ENCODE data around the gene C5orf58.

The C5orf58 gene

GRCh38 chr5:170268153-170268689, 35.4 kb downstream of the C5orf58 start:
- H3K9me3 ChIP-seq (ENCODE audit: severe bottlenecking): no peaks in the 10 kb centered on the region
- no peak overlapping the region for H3K4me3 ChIP-seq (ENCODE audit: low read depth, low read length)
- TF ChIP-seq CTCF (IDR thresholded peaks at IDR 0.05; ENCODE audit: low read depth, low read length): no peak

DNA sequence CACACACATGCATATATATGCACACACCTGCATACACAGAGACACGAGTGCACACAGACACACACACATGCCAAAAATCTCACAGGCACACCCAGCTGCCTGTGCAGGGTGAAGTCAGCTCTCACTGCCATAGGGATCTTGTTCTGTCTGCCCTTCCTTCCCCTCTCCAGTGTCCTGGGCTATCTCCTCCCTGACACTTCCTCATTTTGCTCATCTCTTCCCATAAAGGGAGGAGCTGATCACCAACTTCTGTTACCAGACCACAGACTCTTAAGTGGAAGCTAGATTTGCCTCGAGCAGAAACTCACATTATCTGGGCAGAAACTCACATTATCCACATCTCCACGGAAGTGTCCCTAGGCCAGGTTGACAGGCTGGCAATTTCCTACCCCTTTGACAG, 36.1 kb downstream of the C5orf58 start:
- no peaks in the 10 kb centered on the region for H3K9me3 ChIP-seq (ENCODE audit: severe bottlenecking)
- no peaks in the 10 kb centered on the region for H3K36me3 ChIP-seq
- peaks cover 81% of the 10 kb centered on the region for H3K27me3 ChIP-seq (ENCODE audit: insufficient read depth, low read depth, severe bottlenecking)
- TF ChIP-seq CTCF (IDR thresholded peaks at IDR 0.05; ENCODE audit: low read depth, low read length): no peak
- no peak for DNase-seq
- H3K4me3 ChIP-seq (ENCODE audit: low read depth, low read length): no peak overlapping the region
- no peak overlapping the region for H3K27ac ChIP-seq

More at GRCh38 chr5:170268153-170268689, 35.4 kb downstream of the C5orf58 start:
- Histone ChIP-seq H3K36me3 (no peaks in the 10 kb centered on the region), H3K27me3 (ENCODE audit: insufficient read depth, low read depth, severe bottlenecking) (peaks cover 79% of the 10 kb centered on the region), H3K27ac (no peak overlapping the region)
- DNase-seq: no peak

DNA sequence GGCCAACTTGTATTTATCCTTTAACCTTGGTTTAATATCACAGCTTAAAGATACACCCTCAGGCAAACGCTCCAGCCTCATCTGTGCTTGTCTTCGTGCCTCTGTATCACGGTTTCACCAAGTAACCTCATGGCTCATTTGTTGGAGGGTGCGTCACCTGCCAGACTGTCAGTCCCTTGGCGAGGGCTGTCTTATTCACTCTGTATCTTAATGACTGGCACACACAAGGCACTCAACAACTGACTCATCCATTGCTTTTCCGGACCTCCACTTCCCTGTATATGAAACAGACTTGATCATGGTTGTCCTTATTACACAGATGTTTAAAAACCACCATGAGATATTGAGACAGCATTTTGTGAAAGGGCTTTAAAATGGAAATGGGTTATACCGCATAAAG, 36.8 kb downstream of the C5orf58 start:
- no peaks in the 10 kb centered on the region for H3K36me3 ChIP-seq
- H3K9me3 ChIP-seq (ENCODE audit: severe bottlenecking): no peaks in the 10 kb centered on the region
- no peak overlapping the region for H3K27ac ChIP-seq
- peaks cover 79% of the 10 kb centered on the region for H3K27me3 ChIP-seq (ENCODE audit: insufficient read depth, low read depth, severe bottlenecking)
- H3K4me3 ChIP-seq (ENCODE audit: low read depth, low read length): no peak overlapping the region
- DNase-seq: no peak
- no peak for TF ChIP-seq CTCF (IDR thresholded peaks at IDR 0.05; ENCODE audit: low read depth, low read length)

DNA sequence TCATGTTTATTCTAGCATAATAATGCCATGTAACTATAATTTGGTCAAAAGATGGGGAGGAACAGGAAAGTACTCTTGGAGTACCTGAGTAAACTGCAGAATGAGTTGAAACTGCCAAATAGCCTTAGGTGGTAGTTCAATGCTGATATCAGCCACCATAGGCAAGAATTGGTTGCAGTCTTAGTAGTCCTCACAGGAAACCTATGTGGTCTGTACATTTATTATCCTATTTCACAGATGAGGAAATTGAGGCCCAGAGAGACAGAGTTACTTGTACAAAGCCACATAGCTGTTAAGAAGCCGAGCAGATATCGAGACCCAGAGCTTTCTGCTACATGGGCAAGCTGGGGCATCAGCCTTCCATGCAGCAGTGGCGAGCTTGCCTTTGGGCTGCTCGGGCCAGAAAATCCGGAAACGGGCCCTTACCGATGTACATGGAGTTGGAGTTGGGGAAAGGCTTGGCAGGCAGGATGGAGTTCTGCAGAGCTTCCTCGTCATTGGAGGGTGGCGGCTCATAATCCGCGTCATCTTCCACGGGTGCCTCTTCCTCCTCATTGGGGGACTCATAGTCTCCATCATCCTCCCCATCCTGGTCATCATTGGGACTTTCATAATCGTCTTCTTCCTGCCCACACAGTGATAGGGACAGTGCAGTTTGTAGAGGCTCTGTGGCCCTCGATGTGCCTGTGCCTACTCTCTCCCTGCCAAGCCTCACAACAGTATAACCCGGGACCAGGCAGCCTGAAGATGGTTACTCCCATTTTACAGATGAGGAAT, 37.7 kb downstream of the C5orf58 start:
- no peak for TF ChIP-seq CTCF (IDR thresholded peaks at IDR 0.05; ENCODE audit: low read depth, low read length)
- Histone ChIP-seq H3K36me3 (no peaks in the 10 kb centered on the region), H3K4me3 (ENCODE audit: low read depth, low read length) (no peak overlapping the region), H3K9me3 (ENCODE audit: severe bottlenecking) (no peaks in the 10 kb centered on the region), H3K27ac (no peak overlapping the region), H3K27me3 (ENCODE audit: insufficient read depth, low read depth, severe bottlenecking) (peaks cover 79% of the 10 kb centered on the region)
- no peak for DNase-seq

- no peak for DNase-seq
- Histone ChIP-seq H3K27ac (no peak overlapping the region), H3K9me3 (ENCODE audit: severe bottlenecking) (no peaks in the 10 kb centered on the region), H3K36me3 (no peaks in the 10 kb centered on the region), H3K4me3 (ENCODE audit: low read depth, low read length) (no peak overlapping the region), H3K27me3 (ENCODE audit: insufficient read depth, low read depth, severe bottlenecking) (peaks cover 72% of the 10 kb centered on the region)
- peak; percentile 6; the same call in 1 of the 2 replicates for TF ChIP-seq CTCF (IDR thresholded peaks at IDR 0.05; ENCODE audit: low read depth, low read length)
These were observed 41.4 kb downstream of the C5orf58 start for GRCh38 chr5:170273968-170274710.
